Activated CD4-positive, alpha-beta memory T cell treated with anti-CD3 and anti-CD28 coated beads for 36 hours (primary cell): ENCODE data around the gene PLVAP. TPM values are rescaled to one million over a fixed set of nuclear protein-coding genes. Genes with fewer than 3 reads are reported as not detected.

Source experiments
- CTCF ChIA-PET: fragments of 350-600 bp; sonication (Branson Sonifier 250); formaldehyde crosslinking; loops from one replicate; lab custom pipeline; 2021; ENCODE audit warnings: antibody characterized with exemption, inconsistent platforms; lab: Charles Lee
- POLR2A ChIA-PET: fragments of 350-600 bp; sonication (Branson Sonifier 250); formaldehyde crosslinking; loops from one replicate; lab custom pipeline; 2021; ENCODE audit warnings: antibody characterized with exemption; lab: Charles Lee
- DNase-seq: peaks from one replicate; pipeline ENCODE4 v3.0.0-alpha.2; 2020
- H3K27ac Mint-ChIP-seq: one replicate; pipeline ENCODE4 v1.8.0; 2021; ENCODE audit warnings: mixed read lengths
- H3K27me3 Mint-ChIP-seq: one replicate; pipeline ENCODE4 v1.8.0; 2021; ENCODE audit warnings: mixed read lengths
- H3K36me3 Mint-ChIP-seq: one replicate; pipeline ENCODE4 v1.8.0; 2021; ENCODE audit warnings: mixed read lengths
- H3K4me1 Mint-ChIP-seq: one replicate; pipeline ENCODE4 v1.8.0; 2021; ENCODE audit warnings: low read depth, mixed read lengths
- H3K4me3 Mint-ChIP-seq: one replicate; pipeline ENCODE4 v1.8.0; 2021; ENCODE audit warnings: mild to moderate bottlenecking, mixed read lengths
- H3K9me3 Mint-ChIP-seq: one replicate; pipeline ENCODE4 v1.8.0; 2021; ENCODE audit warnings: mixed read lengths
- intact Hi-C: fragments of 100-400 bp; cut with micrococcal nuclease; formaldehyde crosslinking; loops from one replicate; pipeline ENCODE4 v1.15.1; 2023
- total RNA-seq, 2 experiments: library from RNA; stranded (reverse); gene quantifications; one replicate each; pipeline ENCODE4 v1.2.3, GENCODE V29; 2021

Gene PLVAP
- total RNA-seq, 2 experiments from 2014 or later: 0.14 TPM; not detected in 1

DNA sequence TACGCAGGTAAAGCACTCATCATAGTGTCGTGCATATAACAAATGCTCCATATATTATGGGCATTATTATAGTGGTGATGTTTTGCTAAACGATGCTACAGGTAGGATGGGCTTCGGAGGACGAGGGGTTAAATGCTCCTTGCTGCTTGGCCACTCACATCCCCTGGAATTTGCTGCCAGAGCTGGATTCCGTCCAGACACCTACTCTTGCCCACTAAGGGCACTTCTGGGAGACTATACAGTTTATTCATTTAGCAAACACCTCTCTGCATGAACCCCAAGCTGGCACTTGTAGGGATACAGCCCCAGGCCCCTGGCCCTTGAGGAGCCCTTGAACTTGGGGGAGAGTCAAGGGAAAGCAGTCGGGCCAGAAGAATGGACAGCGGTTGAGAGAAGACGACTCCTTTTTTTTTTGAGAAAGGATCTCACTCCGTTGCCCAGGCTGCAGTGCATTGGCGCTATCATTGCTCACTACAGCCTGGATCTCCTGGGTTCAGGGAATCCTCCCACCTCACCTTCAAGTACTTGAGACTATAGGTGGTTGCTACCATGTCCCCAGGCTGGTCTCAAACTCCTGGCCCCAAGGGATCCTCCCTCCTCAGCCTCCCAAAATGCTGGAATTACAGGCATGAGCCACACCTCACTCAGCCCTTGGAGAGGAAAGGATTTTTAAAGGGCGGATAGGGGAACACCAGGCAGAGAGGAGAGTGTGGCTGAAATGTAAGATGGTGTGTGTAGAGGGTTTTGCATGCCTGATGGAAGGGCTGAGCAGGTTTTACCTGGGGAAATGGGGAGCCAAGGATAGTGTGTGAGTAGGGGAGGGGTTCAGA lies 72.5 kb downstream of the PLVAP start:
- Mint-ChIP-seq H3K27me3 (no peaks in the 10 kb centered on the region), H3K27ac (peak overlapping the region; percentile 89), H3K4me1 (peaks cover 47% of the 10 kb centered on the region), H3K9me3 (no peaks in the 10 kb centered on the region), H3K4me3 (peak overlapping the region; percentile 89), H3K36me3 (no peaks in the 10 kb centered on the region)
- no peak for DNase-seq
- POLR2A ChIA-PET: interaction anchor here (0.6 to 1.1 kb wide), 4 partner anchors 13 to 1235 kb away, joined by 3 to 9 read pairs (median 4); no protein-coding TSS in a partner anchor
- CTCF ChIA-PET: interaction anchor here (0.5 to 2.4 kb wide), 13 partner anchors 9 to 1014 kb away, joined by 3 to 20 read pairs (median 6); partner anchors contain the start of gene BABAM1
- intact Hi-C loops: loop anchor here (1.0 to 5.0 kb wide), 5 partner anchors 33 to 208 kb away; partner anchors contain the start of genes BABAM1, BST2, GTPBP3 and OCEL1

DNA sequence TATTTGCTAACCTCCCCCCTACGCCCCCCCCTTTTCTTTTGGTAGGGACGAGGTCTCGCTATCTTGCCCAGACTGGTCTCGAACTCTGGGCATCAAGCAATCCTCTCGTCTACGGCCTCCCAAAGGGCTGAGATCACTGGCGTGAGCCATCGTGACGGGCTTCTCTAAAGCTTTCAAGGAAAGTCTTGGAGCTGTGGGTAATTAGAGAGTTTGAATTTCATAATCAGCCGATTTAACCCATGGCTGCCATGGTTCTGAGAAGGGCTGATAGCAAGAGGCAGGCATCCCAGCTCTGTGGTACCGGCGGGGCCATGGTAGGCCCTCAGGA lies 73.2 kb downstream of the PLVAP start:
- intact Hi-C loops: no loop called here
- no peak for DNase-seq
- no peaks in the 10 kb centered on the region for H3K27me3 Mint-ChIP-seq
- H3K4me3 Mint-ChIP-seq: no peak overlapping the region
- no peaks in the 10 kb centered on the region for H3K36me3 Mint-ChIP-seq
- peaks cover 44% of the 10 kb centered on the region for H3K4me1 Mint-ChIP-seq
- POLR2A ChIA-PET: interaction anchor here (0.7 kb wide), 1 partner anchor 1234 kb away, joined by 4 read pairs; no protein-coding TSS in a partner anchor
- CTCF ChIA-PET: interaction anchor here (0.7 to 2.4 kb wide), 6 partner anchors 8 to 82 kb away, joined by 3 to 18 read pairs (median 5); partner anchors contain the start of gene BABAM1
- H3K9me3 Mint-ChIP-seq: no peaks in the 10 kb centered on the region
- no peak overlapping the region for H3K27ac Mint-ChIP-seq

DNA sequence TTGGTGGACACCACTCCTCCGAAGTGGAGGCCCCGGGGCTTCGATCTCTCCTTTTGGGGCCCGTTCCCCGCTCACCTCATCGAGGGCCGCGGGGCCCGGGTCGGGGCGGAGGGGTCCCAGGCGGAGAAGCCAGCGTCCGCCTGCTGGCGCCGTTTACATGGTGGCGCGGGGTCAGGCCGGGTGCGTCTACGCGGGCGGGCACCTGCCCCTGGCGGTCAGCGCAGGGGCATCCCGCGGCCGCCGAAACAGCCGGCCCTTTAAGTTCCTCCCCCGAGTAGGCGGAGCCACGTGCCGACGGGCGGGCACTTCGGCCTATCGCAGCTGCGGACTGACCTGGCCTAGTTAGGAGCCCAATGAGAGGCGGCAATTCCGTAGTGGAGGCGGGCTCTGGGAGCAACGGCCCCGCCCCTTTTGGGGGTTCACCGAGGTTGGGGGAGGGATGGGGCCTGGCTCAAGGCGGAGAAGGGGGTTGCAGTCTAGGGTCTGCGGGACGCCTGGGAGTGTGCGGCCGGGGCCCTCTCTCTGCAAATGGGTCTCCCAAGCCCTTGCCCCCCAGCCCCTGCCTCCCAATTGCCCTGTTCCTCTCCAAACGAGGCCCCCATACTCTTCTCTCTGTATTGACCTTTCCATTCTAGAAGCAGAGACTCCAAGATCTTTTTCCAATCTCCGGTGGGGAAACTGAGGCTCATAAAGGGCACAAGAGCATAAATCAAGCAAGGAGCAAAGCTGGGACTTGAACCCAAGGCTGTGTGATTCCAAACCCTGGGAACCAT lies 73.8 kb downstream of the PLVAP start, which contains the start of gene ABHD8:
Gene ABHD8, minus strand, starts transcription at position 259 of the 773 bp plus-strand sequence. CDS start 1,809 bp downstream, outside the sequence.
- H3K9me3 Mint-ChIP-seq: peaks cover under 1% of the 10 kb centered on the region
- H3K27me3 Mint-ChIP-seq: no peaks in the 10 kb centered on the region
- H3K4me1 Mint-ChIP-seq: peaks cover 43% of the 10 kb centered on the region
- ChIA-PET CTCF (interaction anchor here (0.7 to 2.4 kb wide), 6 partner anchors 7 to 82 kb away, joined by 3 to 18 read pairs (median 5); partner anchors contain the start of gene BABAM1), POLR2A (interaction anchor here (0.7 kb wide), 1 partner anchor 1233 kb away, joined by 4 read pairs; no protein-coding TSS in a partner anchor)
- H3K36me3 Mint-ChIP-seq: no peaks in the 10 kb centered on the region
- DNase-seq: peak; percentile 96
- intact Hi-C loops: no loop called here
- no peak within 1 kb of the TSS for H3K27ac Mint-ChIP-seq
- H3K4me3 Mint-ChIP-seq: peak within 1 kb of the TSS; percentile 64

DNA sequence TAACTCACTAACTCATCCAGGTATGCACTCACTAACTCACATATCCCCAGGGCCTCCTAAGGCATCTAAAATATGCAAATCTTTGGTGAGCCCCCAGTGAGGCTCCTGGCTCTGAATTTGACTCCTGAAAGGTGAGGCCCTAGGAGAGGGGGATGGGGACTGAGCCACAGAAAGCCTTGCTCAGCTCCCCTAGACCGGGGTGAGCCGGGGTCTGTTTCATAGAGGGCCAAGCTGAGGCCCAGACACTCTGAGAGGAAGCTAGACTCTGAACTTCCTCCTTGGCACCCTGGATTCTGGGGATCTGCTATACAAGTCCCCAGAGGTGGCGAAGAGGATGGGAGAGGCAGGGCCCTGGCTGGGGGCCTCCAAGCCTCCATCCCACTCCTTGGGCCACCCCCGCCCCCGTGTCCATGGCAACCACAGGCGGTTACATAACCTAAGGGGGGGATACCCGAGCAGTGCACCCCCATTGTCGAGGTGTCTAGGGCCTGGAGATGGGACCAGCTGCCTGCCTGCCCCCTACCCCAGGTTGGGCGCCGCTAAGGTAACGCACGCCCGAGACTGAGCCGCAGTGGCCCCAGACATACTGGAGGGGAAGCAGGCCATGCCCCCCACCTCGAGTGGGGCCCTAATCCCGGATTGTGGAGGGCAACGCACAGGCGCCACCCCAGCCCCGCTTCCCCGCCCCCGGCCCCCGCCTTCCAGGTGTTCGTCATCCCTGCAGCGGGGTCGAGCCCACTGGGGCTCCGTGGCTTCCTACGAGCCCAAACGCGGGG lies 74.6 kb downstream of the PLVAP start:
- Mint-ChIP-seq H3K27ac (no peak overlapping the region), H3K27me3 (no peaks in the 10 kb centered on the region), H3K4me1 (peaks cover 38% of the 10 kb centered on the region), H3K9me3 (peaks cover 4% of the 10 kb centered on the region), H3K4me3 (peak overlapping the region; percentile 64), H3K36me3 (peaks cover 3% of the 10 kb centered on the region)
- intact Hi-C loops: no loop called here
- no peak for DNase-seq
- ChIA-PET CTCF (interaction anchor here (1.5 to 2.4 kb wide), 2 partner anchors 10 to 19 kb away, joined by 4 to 12 read pairs; no protein-coding TSS in a partner anchor), POLR2A (no interaction called here)

Other genes with a start within 250 kb of the PLVAP start
- gene USE1, start 162.0 kb downstream of the PLVAP start, total RNA-seq: 10 to 100 TPM; 24.6 to 28.5 TPM
- gene OCEL1, start 151.1 kb downstream of the PLVAP start, total RNA-seq: 10 to 100 TPM; 17.6 to 17.9 TPM
- gene NR2F6, start 131.4 kb downstream of the PLVAP start, total RNA-seq: 10 to 100 TPM; 10.2 to 10.4 TPM
- gene USHBP1, start 112.6 kb downstream of the PLVAP start, total RNA-seq: under 1 TPM in 1 of 2 experiments, not detected in 1; 0.24 TPM
- 100 to 1,000 TPM; 110 TPM for gene BABAM1, start 109.9 kb downstream of the PLVAP start, total RNA-seq
- 10 to 100 TPM; 10.5 to 10.7 TPM for gene ANKLE1, start 95.4 kb downstream of the PLVAP start, total RNA-seq
- 1 to 10 TPM; 7.7 to 7.9 TPM for gene ABHD8, start 73.9 kb downstream of the PLVAP start, total RNA-seq
- gene MRPL34, start 71.5 kb downstream of the PLVAP start, total RNA-seq: 10 to 100 TPM; 92.9 to 93.7 TPM
- gene DDA1, start 67.8 kb downstream of the PLVAP start, total RNA-seq: 10 to 100 TPM; 37.2 to 37.5 TPM
- gene ANO8, start 42.5 kb downstream of the PLVAP start, total RNA-seq: 1 to 10 TPM; 5.8 to 6.0 TPM
- gene GTPBP3, start 39.8 kb downstream of the PLVAP start, total RNA-seq: 10 to 100 TPM; 37.7 to 41.4 TPM
- gene CCDC194, start 16.9 kb upstream of the PLVAP start, total RNA-seq: 1 to 10 TPM; 1.4 to 2.3 TPM
- gene BST2, start 28.3 kb upstream of the PLVAP start, total RNA-seq: 100 to 1,000 TPM; 156 to 164 TPM
- 10 to 100 TPM; 36.5 to 42.4 TPM for gene MVB12A, start 42.7 kb upstream of the PLVAP start, total RNA-seq
- gene TMEM221, start 71.3 kb upstream of the PLVAP start, total RNA-seq: not detected
- gene NXNL1, start 83.6 kb upstream of the PLVAP start, total RNA-seq: not detected
- 1 to 10 TPM; 4.5 to 4.8 TPM for gene SLC27A1, start 93.2 kb upstream of the PLVAP start, total RNA-seq
- 10 to 100 TPM; 70.1 to 70.5 TPM for gene PGLS, start 134.3 kb upstream of the PLVAP start, total RNA-seq
- 10 to 100 TPM; 46.6 to 46.8 TPM for gene COLGALT1, start 178.3 kb upstream of the PLVAP start, total RNA-seq